Adrenal gland (tissue), 12 donors: Measurements from ENCODE around the gene PRKN. TPM values are rescaled to one million over a fixed set of nuclear protein-coding genes. Genes with fewer than 3 reads are reported as not detected.

Experiments used
- DNase-seq, 7 donors: peaks; one replicate each; pipeline ENCODE4 v3.0.0-alpha.2; 2019 to 2020
- H3K27ac ChIP-seq, 5 donors: fragments of 200-600 bp; sonication (generic) in 4 of 5; 1 replicate in 3 of 5; 2 replicates in 2 of 5; pipeline versions ENCODE4 v1.5.1 to v1.8.0; 2016 to 2020; ENCODE audit warnings: mild to moderate bottlenecking in 1 of 5
- H3K27me3 ChIP-seq: fragments of 200-600 bp; 2 replicates; pipeline ENCODE4 v1.8.0; 2021
- H3K36me3 ChIP-seq, 2 donors: fragments of 200-600 bp; replicated peaks in 1 of 2; 1 replicate in 1 of 2; 2 replicates in 1 of 2; pipeline versions ENCODE4 v1.5.1 to v1.8.0; 2018 to 2022
- H3K4me1 ChIP-seq, 2 donors: fragments of 200-600 bp; replicated peaks in 1 of 2; 1 replicate in 1 of 2; 2 replicates in 1 of 2; pipeline versions ENCODE4 v1.5.1 to v1.8.0; 2018 to 2021
- H3K4me3 ChIP-seq, 4 donors: fragments of 200-600 bp; sonication (generic) in 3 of 4; one replicate each; pipeline ENCODE4 v1.5.1; 2016 to 2018
- H3K9me3 ChIP-seq, 3 donors: fragments of 200-600 bp; sonication (generic) in 1 of 3; replicated peaks in 1 of 3; 1 replicate in 2 of 3; 2 replicates in 1 of 3; pipeline versions ENCODE4 v1.5.1 to v1.8.0; 2016 to 2021
- POLR2A ChIP-seq, 2 donors: fragments of 450-650 bp; IDR thresholded peaks; one replicate each; pipeline ENCODE4 v1.6.1; 2017; ENCODE audit warnings: antibody characterized with exemption in 2 of 2, mild to moderate bottlenecking in 2 of 2, moderate library complexity in 1 of 2
- WGBS, 4 donors: extraction: QIAGEN DNeasy Blood & Tissue Kit in 2 of 4; methylation state at CpG; one replicate each; pipeline versions ENCODE4 v1.1.5 to v1.1.7; 2013 to 2017; 5-methylcytosine and 5-hydroxymethylcytosine counted together
- intact Hi-C, 2 donors: fragments of 100-400 bp; cut with DNase I; formaldehyde crosslinking; loops; one replicate each; pipeline versions ENCODE4 v1.14.1 to v1.15.0; 2022 to 2023
- polyA plus RNA-seq, 3 donors: library from polyadenylated mRNA; stranded (reverse); fragments of 200-250 nt in 2 of 3; fragments of 350-450 nt in 1 of 3; fragmentation: Illumina TruSeq in 1 of 3; extraction: RNeasy Lipid Tissue Mini Kit (QIAGEN cat#74804) in 1 of 3; gene quantifications; one replicate each; pipeline ENCODE4 v1.2.3, GENCODE V29; 2013 to 2014
- total RNA-seq, 9 donors: library from RNA; depleted of rRNA in 4 of 9; stranded (reverse); fragments of >200 nt in 4 of 9; fragments of 120-200 nt in 1 of 9; fragmentation: NEBNext Ultra II Directional in 1 of 9; extraction: Animal tissue kit (Norgen Biotek cat#: 25700) in 1 of 9; gene quantifications; one replicate each; pipeline versions ENCODE4 v1.1.0 to v1.2.4, GENCODE V29; 2013 to 2023
- TF ChIP-seq, protein P1 (sequence below), 6 experiments: fragments of 450-650 bp in 4 of 6; fragments of 200-600 bp in 2 of 6; sonication (generic) in 1 of 6; IDR thresholded peaks; 1 replicate in 5 of 6; 2 replicates in 1 of 6; pipeline versions ENCODE4 v1.5.1 to v1.8.0; 2016 to 2021; ENCODE audit warnings: antibody characterized with exemption in 6 of 6, mild to moderate bottlenecking in 2 of 6, moderate library complexity in 1 of 6
- donor health status: healthy with polysubstance abuse.
- donor health status: Bipolar disorder and iron deficiency.
- donor health status: DM: yes; HTN: yes; CAD: no.
- donor health status: DM: no; HTN: no; CAD: no.
- donor health status: DM: no; HTN: no; CAD: no.
- donor health status: DM: yes; HTN: yes; CAD: no.

The PRKN gene
- total and polyA plus RNA-seq, 12 donors: 1.9 to 159 (median 13.3) TPM

DNA sequence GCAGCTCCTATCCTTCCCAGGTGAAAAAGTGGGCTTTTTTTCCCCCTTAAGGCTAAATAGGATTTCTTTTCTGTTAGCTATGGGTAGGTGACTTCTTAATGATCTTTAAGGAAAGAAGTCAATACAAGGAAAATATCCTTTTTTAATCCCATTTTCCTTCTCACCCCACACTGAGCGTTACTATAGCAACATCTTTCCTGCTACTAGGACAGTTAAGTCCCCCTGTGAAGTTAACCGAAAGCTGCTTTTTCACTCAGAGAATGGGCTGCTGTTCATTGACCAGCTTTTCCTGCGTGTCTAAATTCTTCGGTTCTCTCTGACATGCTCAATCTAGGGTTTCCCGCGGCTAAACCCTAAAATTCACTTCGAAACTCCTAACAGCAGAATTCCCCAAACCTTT is 1280.6 kb downstream of the PRKN start:
- H3K4me1 ChIP-seq: peaks cover 0 to 13% of the 10 kb centered on the region in 2 donors
- intact Hi-C loops: no loop called here
- WGBS, 4 donors: 94 to 96% (median 95%) methylated on average over 7 of the region's 7 CpGs
- H3K4me3 ChIP-seq: no peak overlapping the region
- no peak for DNase-seq
- TF ChIP-seq POLR2A (IDR thresholded peaks at IDR 0.05): no peak
- no peak overlapping the region for H3K27ac ChIP-seq
- no peaks in the 10 kb centered on the region for H3K27me3 ChIP-seq
- no peaks in the 10 kb centered on the region for H3K36me3 ChIP-seq
- no peaks in the 10 kb centered on the region for H3K9me3 ChIP-seq

- no peak overlapping the region for H3K27ac ChIP-seq
- no peaks in the 10 kb centered on the region for H3K36me3 ChIP-seq
- WGBS, 4 donors: 82 to 87% (median 84%) methylated on average over 6 of the region's 6 CpGs
These were observed 1281.2 kb downstream of the PRKN start for GRCh38 chr6:161446296-161446925.

GRCh38 chr6:161445021-161445799 is 1282.4 kb downstream of the PRKN start:
- intact Hi-C loops: no loop called here
- H3K27ac ChIP-seq: no peak overlapping the region

More at GRCh38 chr6:161446296-161446925, 1281.2 kb downstream of the PRKN start:
- DNase-seq: no peak
- TF ChIP-seq, protein P1, sequence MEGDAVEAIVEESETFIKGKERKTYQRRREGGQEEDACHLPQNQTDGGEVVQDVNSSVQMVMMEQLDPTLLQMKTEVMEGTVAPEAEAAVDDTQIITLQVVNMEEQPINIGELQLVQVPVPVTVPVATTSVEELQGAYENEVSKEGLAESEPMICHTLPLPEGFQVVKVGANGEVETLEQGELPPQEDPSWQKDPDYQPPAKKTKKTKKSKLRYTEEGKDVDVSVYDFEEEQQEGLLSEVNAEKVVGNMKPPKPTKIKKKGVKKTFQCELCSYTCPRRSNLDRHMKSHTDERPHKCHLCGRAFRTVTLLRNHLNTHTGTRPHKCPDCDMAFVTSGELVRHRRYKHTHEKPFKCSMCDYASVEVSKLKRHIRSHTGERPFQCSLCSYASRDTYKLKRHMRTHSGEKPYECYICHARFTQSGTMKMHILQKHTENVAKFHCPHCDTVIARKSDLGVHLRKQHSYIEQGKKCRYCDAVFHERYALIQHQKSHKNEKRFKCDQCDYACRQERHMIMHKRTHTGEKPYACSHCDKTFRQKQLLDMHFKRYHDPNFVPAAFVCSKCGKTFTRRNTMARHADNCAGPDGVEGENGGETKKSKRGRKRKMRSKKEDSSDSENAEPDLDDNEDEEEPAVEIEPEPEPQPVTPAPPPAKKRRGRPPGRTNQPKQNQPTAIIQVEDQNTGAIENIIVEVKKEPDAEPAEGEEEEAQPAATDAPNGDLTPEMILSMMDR (IDR thresholded peaks at IDR 0.05): no peak
- TF ChIP-seq POLR2A (IDR thresholded peaks at IDR 0.05): no peak
- Histone ChIP-seq H3K4me1 (peaks cover 0 to 13% of the 10 kb centered on the region in 2 donors), H3K27me3 (no peaks in the 10 kb centered on the region), H3K4me3 (no peak overlapping the region), H3K9me3 (no peaks in the 10 kb centered on the region)
- intact Hi-C loops: no loop called here

DNA sequence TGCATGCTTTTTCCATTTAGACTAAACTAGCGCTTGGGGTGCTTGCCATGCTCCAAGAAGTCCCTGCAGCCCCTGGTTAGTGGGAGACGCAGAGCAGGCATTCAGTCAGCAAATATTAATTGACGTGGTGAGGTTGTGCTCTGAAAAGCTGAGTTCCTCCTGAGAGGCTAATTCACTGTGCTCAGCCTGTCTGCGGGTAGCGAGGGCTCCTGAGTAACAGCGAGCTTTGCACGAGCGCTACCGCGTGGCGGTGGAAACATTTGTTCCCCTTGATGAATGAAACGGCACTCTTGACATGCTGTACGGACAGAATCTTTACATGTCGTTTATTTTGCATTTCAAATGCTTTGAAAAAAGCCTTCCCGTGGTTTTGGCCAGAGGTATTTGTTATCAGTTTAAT is 1283.1 kb downstream of the PRKN start:
- Histone ChIP-seq H3K27me3 (no peaks in the 10 kb centered on the region), H3K4me3 (peak overlapping the region in 1 of 4 donors; percentile 4), H3K36me3 (no peaks in the 10 kb centered on the region), H3K9me3 (no peaks in the 10 kb centered on the region), H3K27ac (peak overlapping the region in 2 of 5 donors; percentile 17 to 22), H3K4me1 (peaks cover 0 to 13% of the 10 kb centered on the region in 2 donors)
- DNase-seq: peak; percentile 53 to 76 (median 70)
- 20 to 54% (median 31%) methylated on average over 15 of the region's 15 CpGs for WGBS, 4 donors
- intact Hi-C loops: no loop called here
- no peak for TF ChIP-seq POLR2A (IDR thresholded peaks at IDR 0.05)
- TF ChIP-seq, protein P1 (IDR thresholded peaks at IDR 0.05): peak in 5 of 6 experiments; percentile 19 to 49 (median 42)

More at GRCh38 chr6:161445021-161445799, 1282.4 kb downstream of the PRKN start:
- H3K4me3 ChIP-seq: peak overlapping the region in 1 of 4 donors; percentile 4
- H3K4me1 ChIP-seq: peaks cover 0 to 13% of the 10 kb centered on the region in 2 donors
- H3K27me3 ChIP-seq: no peaks in the 10 kb centered on the region
- 45 to 64% (median 54%) methylated on average over 12 to 20 of the region's 20 CpGs for WGBS, 4 donors
- no peaks in the 10 kb centered on the region for H3K9me3 ChIP-seq
- H3K36me3 ChIP-seq: no peaks in the 10 kb centered on the region
- peak in 4 of 7 donors; percentile 20 to 38 (median 30) for DNase-seq
- TF ChIP-seq POLR2A (IDR thresholded peaks at IDR 0.05): no peak
- TF ChIP-seq, protein P1 (IDR thresholded peaks at IDR 0.05): no peak
